ENCODE results near the gene IRF2BPL. TPM values are rescaled to one million over a fixed set of nuclear protein-coding genes. Genes with fewer than 3 reads are reported as not detected.

The IRF2BPL gene
- polyA plus RNA-seq, 1 experiment, result 17.6 TPM

GRCh38 chr14:77055306-77055705 lies 26.8 kb upstream of the IRF2BPL start:
- no peak overlapping the region for H3K4me3 ChIP-seq (ENCODE audit: low read depth, low read length)
- CTCF ChIA-PET, result interaction anchor here (3.1 to 16.2 kb wide), 5 partner anchors 9 to 181 kb away, joined by 29 to 316 read pairs (median 39); partner anchors contain the start of gene IRF2BPL
- H3K27me3 ChIP-seq (ENCODE audit: control insufficient read depth, insufficient read depth, low read length), result no peaks in the 10 kb centered on the region
- TF ChIP-seq CTCF (IDR thresholded peaks at IDR 0.05; ENCODE audit: insufficient read depth, low read depth, low read length), result no peak
- no peaks in the 10 kb centered on the region for H3K36me3 ChIP-seq (ENCODE audit: control insufficient read depth, insufficient read depth, low read length)
- no peak for DNase-seq (ENCODE audit: low read depth)
- POLR2A ChIA-PET, result no interaction called here

DNA sequence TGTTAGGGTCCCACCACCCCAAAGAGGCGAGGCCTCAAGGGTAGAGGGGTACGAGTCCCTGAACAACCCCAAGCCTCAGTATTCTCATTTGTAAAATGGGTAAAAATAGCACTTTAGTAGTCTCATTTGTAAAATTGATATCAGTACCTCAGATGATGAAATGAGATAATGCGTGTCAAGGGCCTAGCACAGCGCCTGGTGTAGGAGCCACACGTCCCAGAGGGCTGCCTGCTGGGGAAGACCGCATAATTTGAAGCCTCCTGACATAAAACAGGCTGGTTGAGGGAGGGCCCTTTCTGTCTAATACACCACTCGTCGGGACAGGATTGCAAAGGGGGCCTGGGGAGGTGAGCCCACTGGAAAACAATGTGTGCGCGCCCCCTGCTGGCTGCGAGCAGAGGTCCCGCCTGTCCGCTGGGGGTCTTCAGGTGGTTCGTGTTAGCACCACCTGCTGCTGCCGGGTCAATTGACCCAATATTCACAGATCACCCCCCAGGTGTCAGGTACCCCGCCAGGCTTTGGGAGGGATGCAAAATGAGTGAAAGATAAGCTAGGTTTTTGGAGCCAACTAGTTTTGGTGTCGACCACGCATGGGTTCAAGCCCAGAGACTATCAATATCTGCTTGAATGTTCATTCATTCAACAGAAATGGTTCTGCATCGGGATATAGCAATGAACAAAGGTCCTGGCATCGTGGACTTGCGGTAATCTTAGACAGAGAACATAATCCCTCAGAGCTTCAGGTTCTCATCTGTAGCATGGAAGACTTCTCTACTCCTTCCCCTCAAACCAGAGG lies 24.7 kb upstream of the IRF2BPL start:
- Histone ChIP-seq H3K4me3 (ENCODE audit: low read depth, low read length) (no peak overlapping the region), H3K27me3 (ENCODE audit: control insufficient read depth, insufficient read depth, low read length) (no peaks in the 10 kb centered on the region), H3K36me3 (ENCODE audit: control insufficient read depth, insufficient read depth, low read length) (no peaks in the 10 kb centered on the region)
- ChIA-PET CTCF (interaction anchor here (0.6 to 16.2 kb wide), 30 partner anchors 8 to 179 kb away, joined by 3 to 316 read pairs (median 5); partner anchors contain the start of gene IRF2BPL), POLR2A (no interaction called here)
- no peak for DNase-seq (ENCODE audit: low read depth)
- TF ChIP-seq CTCF (IDR thresholded peaks at IDR 0.05; ENCODE audit: insufficient read depth, low read depth, low read length), result peak; percentile 90

DNA sequence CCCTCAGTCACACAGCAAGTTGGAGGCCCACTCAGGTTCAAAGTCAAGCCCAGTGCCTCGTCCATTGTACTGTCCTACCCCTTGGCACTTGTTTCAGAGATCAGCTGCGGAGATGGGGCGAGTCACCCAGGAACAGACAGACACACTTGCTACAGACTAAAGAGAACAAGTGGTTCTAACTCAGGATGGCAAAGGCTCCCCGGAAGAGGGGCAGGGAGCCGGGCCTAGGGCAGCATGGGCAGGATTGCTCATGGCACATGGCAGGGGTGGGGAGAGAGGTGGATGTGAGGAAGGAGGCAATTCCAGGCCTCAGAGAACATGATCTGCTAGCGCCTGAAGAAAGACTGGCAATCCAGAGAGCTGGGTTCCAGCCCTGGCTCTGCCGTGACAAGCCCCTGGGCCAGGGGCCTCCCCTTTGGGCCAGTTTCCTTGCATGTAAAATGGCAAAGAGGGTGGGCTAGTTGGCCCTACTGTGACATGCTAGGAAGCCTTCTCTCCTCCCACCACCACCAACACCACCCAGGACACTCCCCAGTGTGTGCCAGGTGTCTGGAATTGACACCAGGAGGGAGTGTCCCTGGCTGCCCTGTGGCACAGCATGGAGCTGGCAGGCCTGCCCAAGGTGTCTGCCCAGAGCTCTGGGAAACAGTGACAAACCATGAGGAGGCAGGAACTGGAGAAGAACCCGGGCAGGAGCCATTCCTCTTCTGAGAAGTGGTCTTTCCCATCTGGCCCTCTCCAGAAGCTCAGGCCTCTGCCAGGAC lies 24.0 kb upstream of the IRF2BPL start:
- ChIA-PET CTCF (interaction anchor here (1.0 to 16.2 kb wide), 17 partner anchors 12 to 178 kb away, joined by 3 to 316 read pairs (median 7); partner anchors contain the start of gene IRF2BPL), POLR2A (no interaction called here)
- TF ChIP-seq CTCF (IDR thresholded peaks at IDR 0.05; ENCODE audit: insufficient read depth, low read depth, low read length), result no peak
- no peaks in the 10 kb centered on the region for H3K36me3 ChIP-seq (ENCODE audit: control insufficient read depth, insufficient read depth, low read length)
- DNase-seq (ENCODE audit: low read depth), result no peak
- no peak overlapping the region for H3K4me3 ChIP-seq (ENCODE audit: low read depth, low read length)
- no peaks in the 10 kb centered on the region for H3K27me3 ChIP-seq (ENCODE audit: control insufficient read depth, insufficient read depth, low read length)

DNA sequence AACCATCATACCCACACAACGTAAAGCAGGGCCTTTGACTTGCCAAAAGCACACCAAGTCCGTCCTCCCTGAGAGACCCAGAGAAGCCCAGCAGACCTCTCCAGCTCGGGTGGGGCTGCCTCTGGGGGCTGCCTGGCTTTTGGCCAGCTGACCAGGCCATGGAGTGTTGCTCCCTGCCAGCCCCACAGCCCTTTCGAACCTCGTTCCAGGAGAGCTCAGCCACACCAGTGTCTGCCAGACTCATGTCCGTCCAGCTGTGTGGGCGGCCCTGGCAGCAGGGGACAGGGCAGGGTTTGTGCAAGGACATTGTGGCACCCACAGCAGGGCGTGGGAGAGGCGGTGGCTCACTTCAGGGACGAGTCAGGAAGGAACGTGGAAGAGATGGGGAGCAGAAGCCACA lies 22.6 kb upstream of the IRF2BPL start:
- no peaks in the 10 kb centered on the region for H3K36me3 ChIP-seq (ENCODE audit: control insufficient read depth, insufficient read depth, low read length)
- no peak overlapping the region for H3K4me3 ChIP-seq (ENCODE audit: low read depth, low read length)
- DNase-seq (ENCODE audit: low read depth), result no peak
- ChIA-PET CTCF (interaction anchor here (0.8 to 16.2 kb wide), 8 partner anchors 9 to 177 kb away, joined by 3 to 316 read pairs (median 3); no protein-coding TSS in a partner anchor), POLR2A (no interaction called here)
- no peaks in the 10 kb centered on the region for H3K27me3 ChIP-seq (ENCODE audit: control insufficient read depth, insufficient read depth, low read length)
- TF ChIP-seq CTCF (IDR thresholded peaks at IDR 0.05; ENCODE audit: insufficient read depth, low read depth, low read length), result no peak

DNA sequence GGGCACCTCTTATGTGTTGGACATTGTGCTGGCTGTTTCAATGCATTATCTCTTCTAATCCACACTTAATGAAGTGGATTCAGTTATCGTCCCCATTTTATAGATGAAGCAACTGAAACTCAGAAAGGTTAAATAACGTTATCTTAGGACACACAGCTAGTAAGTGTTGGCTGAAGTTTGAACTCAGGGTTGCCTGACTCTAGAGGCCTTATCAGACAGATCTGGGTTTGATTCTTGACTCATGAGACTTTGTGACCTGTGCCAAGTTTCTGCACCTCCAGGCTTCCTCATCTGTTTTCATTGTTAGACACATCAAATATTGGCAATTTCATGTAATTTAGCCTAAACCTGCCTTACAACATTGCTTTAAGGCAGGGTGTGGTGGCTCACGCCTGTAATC lies 18.2 kb upstream of the IRF2BPL start:
- no peaks in the 10 kb centered on the region for H3K36me3 ChIP-seq (ENCODE audit: control insufficient read depth, insufficient read depth, low read length)
- ChIA-PET CTCF (interaction anchor here (0.7 to 16.2 kb wide), 4 partner anchors 19 to 170 kb away, joined by 3 to 316 read pairs (median 4); no protein-coding TSS in a partner anchor), POLR2A (no interaction called here)
- no peak for DNase-seq (ENCODE audit: low read depth)
- H3K4me3 ChIP-seq (ENCODE audit: low read depth, low read length), result no peak overlapping the region
- TF ChIP-seq CTCF (IDR thresholded peaks at IDR 0.05; ENCODE audit: insufficient read depth, low read depth, low read length), result no peak
- no peaks in the 10 kb centered on the region for H3K27me3 ChIP-seq (ENCODE audit: control insufficient read depth, insufficient read depth, low read length)
